ENCODE results near the gene CDCP2.

CDCP2 gene

DNA sequence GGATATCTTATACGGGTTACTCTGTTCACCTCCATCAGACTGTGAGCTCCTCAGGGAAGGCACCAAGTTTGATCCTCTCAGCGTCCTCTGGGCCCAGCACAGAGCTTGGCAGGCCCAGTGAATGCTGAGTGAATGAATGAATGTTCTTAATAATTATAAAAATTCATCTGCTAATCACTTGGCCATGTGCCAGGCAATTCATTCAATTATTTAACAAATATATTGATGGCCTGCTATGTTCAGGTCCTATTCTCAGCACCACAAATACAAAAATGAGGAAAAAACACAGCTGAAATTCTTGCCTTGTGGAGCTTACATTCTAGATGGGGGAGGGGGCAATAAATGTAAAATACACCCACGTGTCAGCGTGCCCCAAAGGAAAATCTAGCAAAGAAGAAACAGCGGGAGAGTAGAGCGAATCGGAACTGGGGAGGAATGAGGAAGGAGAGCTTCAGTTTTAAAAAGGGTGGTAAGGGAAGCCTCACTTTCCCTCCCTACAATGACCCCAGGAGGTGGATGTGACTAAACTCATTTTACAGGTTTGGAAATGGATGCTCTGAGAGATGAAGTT, 15.8 kb downstream of the CDCP2 start:
- TF ChIP-seq, protein P1, sequence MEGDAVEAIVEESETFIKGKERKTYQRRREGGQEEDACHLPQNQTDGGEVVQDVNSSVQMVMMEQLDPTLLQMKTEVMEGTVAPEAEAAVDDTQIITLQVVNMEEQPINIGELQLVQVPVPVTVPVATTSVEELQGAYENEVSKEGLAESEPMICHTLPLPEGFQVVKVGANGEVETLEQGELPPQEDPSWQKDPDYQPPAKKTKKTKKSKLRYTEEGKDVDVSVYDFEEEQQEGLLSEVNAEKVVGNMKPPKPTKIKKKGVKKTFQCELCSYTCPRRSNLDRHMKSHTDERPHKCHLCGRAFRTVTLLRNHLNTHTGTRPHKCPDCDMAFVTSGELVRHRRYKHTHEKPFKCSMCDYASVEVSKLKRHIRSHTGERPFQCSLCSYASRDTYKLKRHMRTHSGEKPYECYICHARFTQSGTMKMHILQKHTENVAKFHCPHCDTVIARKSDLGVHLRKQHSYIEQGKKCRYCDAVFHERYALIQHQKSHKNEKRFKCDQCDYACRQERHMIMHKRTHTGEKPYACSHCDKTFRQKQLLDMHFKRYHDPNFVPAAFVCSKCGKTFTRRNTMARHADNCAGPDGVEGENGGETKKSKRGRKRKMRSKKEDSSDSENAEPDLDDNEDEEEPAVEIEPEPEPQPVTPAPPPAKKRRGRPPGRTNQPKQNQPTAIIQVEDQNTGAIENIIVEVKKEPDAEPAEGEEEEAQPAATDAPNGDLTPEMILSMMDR (IDR thresholded peaks at IDR 0.05) = no peak
- TF ChIP-seq ZFX (IDR thresholded peaks at IDR 0.05; ENCODE audit: borderline replicate concordance) = no peak
- H3K27ac ChIP-seq = no peak overlapping the region

DNA sequence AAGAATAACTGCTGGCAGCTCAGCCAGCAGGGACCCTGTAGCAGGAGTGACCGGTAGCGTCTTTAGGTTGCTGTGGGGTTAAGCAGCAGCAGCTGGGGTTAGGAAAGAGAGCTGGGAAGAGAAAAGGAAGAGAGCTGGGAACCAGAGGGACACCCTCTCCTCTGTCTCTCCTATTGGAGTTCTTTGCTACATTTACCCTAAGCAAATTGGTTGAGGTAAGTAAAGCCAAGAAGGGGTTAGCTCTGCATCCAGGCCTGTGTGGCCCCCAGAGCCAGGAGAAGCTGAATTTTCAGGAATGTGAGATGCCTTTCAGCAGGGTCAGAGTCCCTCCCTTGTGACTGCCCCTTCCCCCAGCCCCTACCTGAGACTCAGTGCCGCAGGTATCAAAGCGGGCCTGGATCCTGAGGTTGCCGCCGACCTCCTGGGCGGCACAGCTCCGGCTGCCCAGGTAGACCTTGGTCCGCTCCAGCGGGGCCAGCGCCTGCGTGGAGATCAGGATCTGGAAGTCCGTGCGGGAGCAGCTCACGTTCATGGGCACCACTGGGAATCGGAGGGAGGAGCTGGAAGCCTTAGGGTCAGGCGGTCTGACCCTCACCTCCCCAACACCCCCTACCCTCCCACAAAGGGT, 16.4 kb downstream of the CDCP2 start:
- TF ChIP-seq ZFX (IDR thresholded peaks at IDR 0.05; ENCODE audit: borderline replicate concordance) = no peak
- TF ChIP-seq, protein P1 (IDR thresholded peaks at IDR 0.05) = no peak
- no peak overlapping the region for H3K27ac ChIP-seq

DNA sequence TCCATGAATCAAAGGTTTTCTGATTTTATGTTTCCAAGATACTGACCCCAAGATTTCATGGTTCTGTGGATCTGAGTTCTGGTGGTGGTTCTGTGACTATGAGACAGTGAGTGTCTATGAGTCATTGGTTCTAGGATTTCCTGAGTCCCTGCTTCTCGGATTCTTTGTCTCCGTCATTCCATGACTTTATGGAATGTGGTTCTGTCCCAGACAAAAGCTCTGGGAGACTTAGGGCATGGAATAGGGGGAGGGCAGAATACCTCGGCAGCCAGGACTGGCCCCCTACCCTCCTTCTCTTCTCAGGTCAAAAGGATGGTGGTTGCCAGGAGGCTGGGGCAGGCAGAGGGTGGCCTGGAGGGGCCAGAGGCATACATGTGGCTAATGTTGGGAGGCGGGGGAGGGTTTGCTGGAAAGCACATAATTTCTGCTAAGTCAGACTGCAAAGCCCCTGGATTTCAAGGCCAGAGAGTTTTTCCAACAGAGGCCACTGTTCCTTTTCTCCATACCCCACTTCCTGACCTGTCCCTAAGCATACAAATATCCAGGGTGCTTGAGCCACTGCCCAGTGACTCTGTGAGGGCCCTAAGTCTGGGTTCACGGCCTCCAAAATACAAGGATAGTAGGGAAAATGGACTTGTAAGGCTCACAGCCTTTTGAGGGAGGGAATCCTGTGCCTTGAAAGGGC, 17.2 kb downstream of the CDCP2 start:
- TF ChIP-seq, protein P1 (IDR thresholded peaks at IDR 0.05) = no peak
- no peak for TF ChIP-seq ZFX (IDR thresholded peaks at IDR 0.05; ENCODE audit: borderline replicate concordance)
- H3K27ac ChIP-seq = no peak overlapping the region

DNA sequence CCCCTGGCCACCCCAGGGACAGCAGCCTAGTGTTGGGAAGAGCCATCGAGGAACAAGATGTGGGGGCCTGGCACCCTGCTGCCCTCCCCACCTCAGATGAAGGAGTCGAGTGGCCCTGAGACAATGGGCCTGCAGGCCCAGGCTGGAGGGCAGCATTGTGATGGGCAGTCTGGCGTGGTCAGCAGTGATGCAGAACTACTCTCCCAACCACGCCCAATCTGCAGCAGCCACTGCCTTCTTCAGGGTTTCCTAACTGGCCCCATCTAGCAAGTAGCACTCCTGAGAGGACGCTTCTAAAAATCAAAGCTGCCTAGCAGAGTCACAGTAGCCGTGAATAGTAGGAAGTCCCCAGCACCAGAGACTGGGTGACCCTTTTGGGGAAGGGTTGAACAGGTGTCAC, 18.5 kb downstream of the CDCP2 start:
- H3K27ac ChIP-seq = no peak overlapping the region
- no peak for TF ChIP-seq ZFX (IDR thresholded peaks at IDR 0.05; ENCODE audit: borderline replicate concordance)
- TF ChIP-seq, protein P1 (IDR thresholded peaks at IDR 0.05) = no peak

DNA sequence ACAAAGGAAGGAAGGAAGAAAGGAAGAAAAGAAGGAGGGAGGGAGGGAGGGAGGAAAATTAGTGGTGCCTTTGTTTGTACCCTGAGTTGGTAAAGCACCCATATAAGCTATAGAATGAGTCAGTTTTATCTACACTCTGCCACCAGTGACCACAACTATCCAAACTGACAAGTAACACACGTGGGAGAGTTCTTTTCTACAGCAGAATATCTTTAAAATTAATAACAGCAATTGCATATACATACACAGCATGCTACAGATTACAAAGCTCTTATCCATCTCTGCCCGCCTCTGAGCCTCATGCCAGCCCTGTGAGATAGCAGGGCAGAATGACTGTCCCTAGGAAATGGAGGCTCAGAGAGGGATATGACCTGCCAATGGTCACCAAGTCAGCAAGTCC, 20.3 kb downstream of the CDCP2 start:
- TF ChIP-seq ZFX (IDR thresholded peaks at IDR 0.05; ENCODE audit: borderline replicate concordance) = no peak
- TF ChIP-seq, protein P1 (IDR thresholded peaks at IDR 0.05) = no peak
- no peak overlapping the region for H3K27ac ChIP-seq

DNA sequence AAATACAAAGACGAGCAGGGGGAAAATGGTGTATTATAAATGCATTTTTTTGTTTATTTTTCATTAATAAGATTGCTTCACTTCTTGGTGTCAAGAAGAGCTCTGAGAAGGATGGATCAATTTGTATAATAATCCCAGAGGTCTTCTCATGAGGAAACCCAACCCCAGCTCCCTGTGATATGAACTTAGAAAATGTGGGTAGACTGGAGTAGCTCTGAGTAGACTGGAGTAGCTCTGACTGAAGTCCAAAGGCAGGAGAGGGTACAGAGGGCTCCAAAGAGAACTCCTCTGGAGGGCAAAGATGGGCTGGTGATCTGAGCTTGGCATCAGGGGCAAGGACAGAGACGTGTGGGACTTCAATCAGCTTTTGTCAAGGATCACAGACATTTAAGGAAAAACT, 21.4 kb downstream of the CDCP2 start:
- no peak for TF ChIP-seq ZFX (IDR thresholded peaks at IDR 0.05; ENCODE audit: borderline replicate concordance)
- TF ChIP-seq, protein P1 (IDR thresholded peaks at IDR 0.05) = no peak
- H3K27ac ChIP-seq = no peak overlapping the region

DNA sequence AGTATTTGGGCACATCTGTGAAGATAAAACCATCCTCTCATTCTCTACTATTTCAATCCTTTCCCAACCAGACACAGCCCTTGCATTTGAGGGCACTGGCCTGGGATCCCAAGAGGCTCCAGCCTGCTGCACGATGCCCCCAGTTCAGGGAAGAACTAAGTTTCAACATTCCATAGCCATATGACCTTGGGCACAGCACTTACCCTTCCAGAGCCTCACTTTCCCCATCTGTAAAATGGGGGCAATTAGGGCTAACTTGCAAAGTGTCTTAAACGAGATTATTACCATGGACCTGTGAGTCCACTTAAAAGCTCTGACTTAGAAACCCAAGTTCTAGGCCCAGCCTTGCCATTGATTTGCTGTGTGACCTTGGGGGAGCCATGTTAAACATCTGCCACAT, 22.9 kb downstream of the CDCP2 start:
- no peak overlapping the region for H3K27ac ChIP-seq
- TF ChIP-seq ZFX (IDR thresholded peaks at IDR 0.05; ENCODE audit: borderline replicate concordance) = no peak
- TF ChIP-seq, protein P1 (IDR thresholded peaks at IDR 0.05) = no peak

Measured in 22Rv1 (cell line).